SK-N-SH (cell line): ENCODE data around the gene C6. TPM values are rescaled to one million over a fixed set of nuclear protein-coding genes. Genes with fewer than 3 reads are reported as not detected.

Experiments
- CTCF ChIA-PET: fragments of 300-600, 350-600 bp; formaldehyde crosslinking; extraction: SDS; loops from one replicate; lab custom pipeline; 2021; lab: Yijun Ruan, JAX
- POLR2A ChIA-PET: fragments of 350-600 bp; sonication (Branson Sonifier 250); formaldehyde crosslinking; extraction: SDS; loops from one replicate; lab custom pipeline; 2020; ENCODE audit warnings: antibody characterized with exemption, inconsistent platforms; lab: Yijun Ruan, JAX
- DNase-seq: peaks from one replicate; pipeline ENCODE4 v3.0.0; 2012
- H2AFZ ChIP-seq: fragments of 200-600 bp; sonication (generic); 2 replicates; pipeline ENCODE4 v1.8.1; 2016; ENCODE audit warnings: antibody characterized with exemption, mild to moderate bottlenecking, low read depth
- H3F3A ChIP-seq: fragments of 200-600 bp; sonication (generic); replicated peaks from 2 replicates; pipeline ENCODE3; 2016; ENCODE audit warnings: antibody characterized with exemption, mild to moderate bottlenecking; ENCODE audit not compliant: insufficient read depth
- H3K27ac ChIP-seq, 2 experiments: fragments of 200-500 bp in 1 of 2; fragments of 200-600 bp in 1 of 2; sonication (Bioruptor generic) in 1 of 2; sonication (generic), shearing (Covaris generic) in 1 of 2; 2 replicates each; pipeline versions ENCODE4 v1.5.1 to v1.6.1; 2014 to 2016; ENCODE audit warnings: low read depth in 2 of 2, inconsistent platforms in 1 of 2, low read length in 1 of 2, mild to moderate bottlenecking in 1 of 2, mixed read lengths in 1 of 2
- H3K27me3 ChIP-seq: fragments of 200-600 bp; sonication (generic), shearing (Covaris generic); 2 replicates; pipeline ENCODE4 v1.6.1; 2016; ENCODE audit warnings: mixed run types; ENCODE audit not compliant: insufficient read depth
- H3K36me3 ChIP-seq, 2 experiments: fragments of 200-500 bp in 1 of 2; fragments of 200-600 bp in 1 of 2; sonication (Bioruptor generic) in 1 of 2; sonication (generic) in 1 of 2; replicated peaks in 1 of 2; 2 replicates each; pipeline versions ENCODE3 to v1.5.1; 2014 to 2016; ENCODE audit warnings: low read length in 1 of 2, mild to moderate bottlenecking in 1 of 2; ENCODE audit not compliant: insufficient read depth in 2 of 2, control insufficient read depth in 1 of 2
- H3K4me1 ChIP-seq, 2 experiments: fragments of 200-500 bp in 1 of 2; fragments of 200-600 bp in 1 of 2; sonication (Bioruptor generic) in 1 of 2; sonication (generic), shearing (Covaris generic) in 1 of 2; 2 replicates each; pipeline versions ENCODE4 v1.5.1 to v1.6.1; 2014 to 2016; ENCODE audit warnings: low read depth in 1 of 2, low read length in 1 of 2, mixed run types in 1 of 2; ENCODE audit not compliant: insufficient read depth in 2 of 2, control insufficient read depth in 1 of 2
- H3K4me2 ChIP-seq: fragments of 200-600 bp; sonication (generic), shearing (Covaris generic); 2 replicates; pipeline ENCODE4 v1.6.1; 2017; ENCODE audit warnings: mixed run types
- H3K4me3 ChIP-seq, 2 experiments: fragments of 200-500 bp in 1 of 2; fragments of 200-600 bp in 1 of 2; sonication (Bioruptor generic) in 1 of 2; sonication (generic), shearing (Covaris generic) in 1 of 2; 2 replicates each; pipeline versions ENCODE4 v1.5.1 to v1.8.1; 2014 to 2016; ENCODE audit warnings: low read depth in 2 of 2, inconsistent platforms in 1 of 2, low read length in 1 of 2, mild to moderate bottlenecking in 1 of 2, mixed read lengths in 1 of 2, moderate library complexity in 1 of 2
- H3K79me2 ChIP-seq: fragments of 200-600 bp; sonication (generic); 2 replicates; pipeline ENCODE4 v1.8.1; 2017; ENCODE audit warnings: mild to moderate bottlenecking; ENCODE audit not compliant: insufficient read depth
- H3K9ac ChIP-seq: fragments of 200-600 bp; sonication (generic); 2 replicates; pipeline ENCODE4 v1.6.1; 2017; ENCODE audit warnings: mixed run types
- H3K9me2 ChIP-seq: fragments of 200-600 bp; sonication (generic); 2 replicates; pipeline ENCODE4 v1.6.1; 2017; ENCODE audit warnings: mixed run types
- H3K9me3 ChIP-seq: fragments of 200-600 bp; sonication (generic); 2 replicates; pipeline ENCODE4 v1.6.1; 2017; ENCODE audit warnings: mixed run types, mild to moderate bottlenecking, moderate library complexity
- H4K20me1 ChIP-seq: fragments of 200-600 bp; sonication (generic); 2 replicates; pipeline ENCODE4 v1.6.1; 2017; ENCODE audit warnings: mild to moderate bottlenecking, mixed run types; ENCODE audit not compliant: insufficient read depth
- CHD2 ChIP-seq: fragments of 150-350 bp; IDR thresholded peaks from 2 replicates; pipeline ENCODE4 v1.6.1; 2018; ENCODE audit warnings: low read length; ENCODE audit not compliant: partially characterized antibody
- ELF1 ChIP-seq: IDR thresholded peaks from 2 replicates; pipeline ENCODE4 v1.4.0; 2012
- EZH2phosphoT487 ChIP-seq: fragments of 200-600 bp; sonication (generic); IDR thresholded peaks from 2 replicates; pipeline ENCODE4 v1.6.1; 2017; ENCODE audit warnings: low read depth, mixed run types, mild to moderate bottlenecking, antibody characterized with exemption, moderate library complexity, borderline replicate concordance
- FOXM1 ChIP-seq: IDR thresholded peaks from 2 replicates; pipeline ENCODE4 v1.4.0; 2012; ENCODE audit warnings: low read depth, mild to moderate bottlenecking
- MXI1 ChIP-seq: IDR thresholded peaks from 2 replicates; pipeline ENCODE4 v1.6.1; 2012; ENCODE audit warnings: mild to moderate bottlenecking, low read depth, low read length, improper control_type of control experiment
- NFIC ChIP-seq: IDR thresholded peaks from 2 replicates; pipeline ENCODE4 v1.4.0; 2012; ENCODE audit warnings: borderline replicate concordance
- NRF1 ChIP-seq: IDR thresholded peaks from 2 replicates; pipeline ENCODE4 v1.6.1; 2012; ENCODE audit warnings: low read depth, mild to moderate bottlenecking, low read length
- RCOR1 ChIP-seq: fragments of 150-350 bp; IDR thresholded peaks from 2 replicates; pipeline ENCODE4 v1.6.1; 2017; ENCODE audit warnings: antibody characterized with exemption, low read length
- RFX5 ChIP-seq: IDR thresholded peaks from 2 replicates; pipeline ENCODE4 v1.6.1; 2012; ENCODE audit warnings: mild to moderate bottlenecking, improper control_type of control experiment, low read length
- RXRA ChIP-seq: IDR thresholded peaks from 2 replicates; pipeline ENCODE4 v1.4.0; 2012; ENCODE audit warnings: low read depth, mild to moderate bottlenecking, borderline replicate concordance
- SIN3A ChIP-seq: IDR thresholded peaks from 2 replicates; pipeline ENCODE4 v1.6.1; 2012; ENCODE audit warnings: low read depth, mild to moderate bottlenecking, low read length, moderate library complexity, borderline replicate concordance
- SMC3 ChIP-seq: IDR thresholded peaks from 2 replicates; pipeline ENCODE4 v1.6.1; 2012; ENCODE audit warnings: low read depth, low read length, improper control_type of control experiment
- TAF1 ChIP-seq: IDR thresholded peaks from 2 replicates; pipeline ENCODE4 v1.6.1; 2012; ENCODE audit warnings: low read depth, mild to moderate bottlenecking, low read length, moderate library complexity, borderline replicate concordance
- TCF12 ChIP-seq: IDR thresholded peaks from 2 replicates; pipeline ENCODE4 v1.4.0; 2012
- WGBS: methylation state at CpG from one replicate; pipeline ENCODE4 v1.1.6; 2017; ENCODE audit warnings: low lambda C conversion rate; 5-methylcytosine and 5-hydroxymethylcytosine counted together
- polyA plus RNA-seq, 3 experiments: library from polyadenylated mRNA; depleted of rRNA; stranded (reverse); fragments of >200 nt; gene quantifications; 2 replicates each; pipeline ENCODE4 v1.2.3, GENCODE V29; 2012
- TF ChIP-seq, protein P1 (sequence below): fragments of 150-350 bp; IDR thresholded peaks from 2 replicates; pipeline ENCODE4 v1.6.1; 2017; ENCODE audit warnings: antibody characterized with exemption, low read length, low read depth, borderline replicate concordance
- TF ChIP-seq, protein P2 (sequence below): IDR thresholded peaks from 2 replicates; pipeline ENCODE4; 2012
- TF ChIP-seq, protein P3 (sequence below): IDR thresholded peaks from 2 replicates; pipeline ENCODE4 v1.4.0; 2012; ENCODE audit warnings: low read depth, borderline replicate concordance
- TF ChIP-seq, protein P4 (sequence below): IDR thresholded peaks from 2 replicates; pipeline ENCODE4 v1.4.0; 2012; ENCODE audit warnings: low read depth, borderline replicate concordance

The C6 gene
- polyA plus RNA-seq, 1 of the 3 experiments (the other 2 are of a cell fraction): 0.08 TPM

DNA sequence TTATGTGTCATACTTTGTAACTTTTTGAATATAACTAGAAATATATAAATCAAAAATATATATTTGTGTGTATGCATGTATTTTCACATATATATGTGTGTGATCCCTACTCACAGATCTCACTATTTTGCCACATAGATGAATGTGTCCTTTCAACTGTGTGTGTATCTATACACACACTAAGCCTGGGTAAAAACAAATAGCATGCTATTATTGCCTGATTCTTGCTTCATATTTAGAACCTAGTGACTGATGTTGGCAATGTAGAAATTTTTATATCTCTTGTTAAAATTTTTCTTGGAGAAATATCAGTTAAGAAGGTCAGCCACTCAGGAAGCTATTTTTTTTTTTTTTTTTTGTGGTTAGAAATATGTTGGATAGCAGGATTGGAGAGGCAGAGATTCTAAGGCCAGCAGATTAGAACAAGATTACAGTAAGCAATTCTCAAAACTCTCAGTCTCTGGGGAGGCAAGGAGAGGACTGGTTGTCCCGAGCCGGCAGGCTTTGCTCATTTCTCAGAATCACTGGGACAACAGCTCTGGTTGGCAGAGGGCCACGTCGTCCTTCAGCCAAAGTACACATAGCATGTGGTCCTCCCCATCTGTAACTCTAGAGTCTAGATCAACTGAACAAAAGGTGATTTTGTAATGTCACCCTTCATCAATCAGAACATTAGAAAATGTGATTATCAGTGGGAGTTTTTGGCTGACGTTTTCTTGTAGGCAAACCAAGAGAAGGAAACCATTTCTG is 19.7 kb downstream of the C6 start:
- CTCF ChIA-PET: interaction anchor here (1.1 kb wide), 1 partner anchor 289 kb away, joined by 3 read pairs; no protein-coding TSS in a partner anchor
- WGBS: 18% methylated on average over 5 of the region's 5 CpGs
- Histone ChIP-seq H3K9ac (no peak overlapping the region), H3K4me1 (no peaks in the 10 kb centered on the region), H4K20me1 (no peaks in the 10 kb centered on the region), H3K9me3 (no peaks in the 10 kb centered on the region), H3K79me2 (no peaks in the 10 kb centered on the region), H3K27me3 (no peaks in the 10 kb centered on the region), H3K4me2 (no peak overlapping the region), H3K9me2 (no peaks in the 10 kb centered on the region), H3K4me3 (no peak overlapping the region), H2AFZ (no peak overlapping the region), H3K36me3 (no peaks in the 10 kb centered on the region), H3F3A (no peaks in the 10 kb centered on the region), H3K27ac (no peak overlapping the region)
- no peak for DNase-seq
- TF ChIP-seq, protein P1, sequence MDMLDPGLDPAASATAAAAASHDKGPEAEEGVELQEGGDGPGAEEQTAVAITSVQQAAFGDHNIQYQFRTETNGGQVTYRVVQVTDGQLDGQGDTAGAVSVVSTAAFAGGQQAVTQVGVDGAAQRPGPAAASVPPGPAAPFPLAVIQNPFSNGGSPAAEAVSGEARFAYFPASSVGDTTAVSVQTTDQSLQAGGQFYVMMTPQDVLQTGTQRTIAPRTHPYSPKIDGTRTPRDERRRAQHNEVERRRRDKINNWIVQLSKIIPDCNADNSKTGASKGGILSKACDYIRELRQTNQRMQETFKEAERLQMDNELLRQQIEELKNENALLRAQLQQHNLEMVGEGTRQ: no peak
- no peak for TF ChIP-seq NFIC
- TF ChIP-seq RXRA: no peak
- TF ChIP-seq, protein P2, sequence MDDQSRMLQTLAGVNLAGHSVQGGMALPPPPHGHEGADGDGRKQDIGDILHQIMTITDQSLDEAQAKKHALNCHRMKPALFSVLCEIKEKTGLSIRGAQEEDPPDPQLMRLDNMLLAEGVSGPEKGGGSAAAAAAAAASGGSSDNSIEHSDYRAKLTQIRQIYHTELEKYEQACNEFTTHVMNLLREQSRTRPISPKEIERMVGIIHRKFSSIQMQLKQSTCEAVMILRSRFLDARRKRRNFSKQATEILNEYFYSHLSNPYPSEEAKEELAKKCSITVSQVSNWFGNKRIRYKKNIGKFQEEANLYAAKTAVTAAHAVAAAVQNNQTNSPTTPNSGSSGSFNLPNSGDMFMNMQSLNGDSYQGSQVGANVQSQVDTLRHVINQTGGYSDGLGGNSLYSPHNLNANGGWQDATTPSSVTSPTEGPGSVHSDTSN: no peak
- no peak for TF ChIP-seq ELF1
- TF ChIP-seq, protein P3, sequence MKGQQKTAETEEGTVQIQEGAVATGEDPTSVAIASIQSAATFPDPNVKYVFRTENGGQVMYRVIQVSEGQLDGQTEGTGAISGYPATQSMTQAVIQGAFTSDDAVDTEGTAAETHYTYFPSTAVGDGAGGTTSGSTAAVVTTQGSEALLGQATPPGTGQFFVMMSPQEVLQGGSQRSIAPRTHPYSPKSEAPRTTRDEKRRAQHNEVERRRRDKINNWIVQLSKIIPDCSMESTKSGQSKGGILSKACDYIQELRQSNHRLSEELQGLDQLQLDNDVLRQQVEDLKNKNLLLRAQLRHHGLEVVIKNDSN: no peak
- no peak for TF ChIP-seq MXI1
- TF ChIP-seq SIN3A: no peak
- TF ChIP-seq RFX5: no peak
- no peak for TF ChIP-seq NRF1
- TF ChIP-seq CHD2: no peak
- TF ChIP-seq SMC3: no peak
- no peak for TF ChIP-seq TAF1
- TF ChIP-seq EZH2phosphoT487: no peak
- no peak for TF ChIP-seq RCOR1
- TF ChIP-seq, protein P4, sequence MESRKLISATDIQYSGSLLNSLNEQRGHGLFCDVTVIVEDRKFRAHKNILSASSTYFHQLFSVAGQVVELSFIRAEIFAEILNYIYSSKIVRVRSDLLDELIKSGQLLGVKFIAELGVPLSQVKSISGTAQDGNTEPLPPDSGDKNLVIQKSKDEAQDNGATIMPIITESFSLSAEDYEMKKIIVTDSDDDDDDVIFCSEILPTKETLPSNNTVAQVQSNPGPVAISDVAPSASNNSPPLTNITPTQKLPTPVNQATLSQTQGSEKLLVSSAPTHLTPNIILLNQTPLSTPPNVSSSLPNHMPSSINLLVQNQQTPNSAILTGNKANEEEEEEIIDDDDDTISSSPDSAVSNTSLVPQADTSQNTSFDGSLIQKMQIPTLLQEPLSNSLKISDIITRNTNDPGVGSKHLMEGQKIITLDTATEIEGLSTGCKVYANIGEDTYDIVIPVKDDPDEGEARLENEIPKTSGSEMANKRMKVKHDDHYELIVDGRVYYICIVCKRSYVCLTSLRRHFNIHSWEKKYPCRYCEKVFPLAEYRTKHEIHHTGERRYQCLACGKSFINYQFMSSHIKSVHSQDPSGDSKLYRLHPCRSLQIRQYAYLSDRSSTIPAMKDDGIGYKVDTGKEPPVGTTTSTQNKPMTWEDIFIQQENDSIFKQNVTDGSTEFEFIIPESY: no peak
- TF ChIP-seq TCF12: no peak
- no peak for TF ChIP-seq FOXM1
- POLR2A ChIA-PET: no interaction called here
